HG03135 (cell line): ENCODE results near the gene ZNF629.

Source experiments
- ATAC-seq: cut with Tn5 transposase; IDR thresholded peaks from one replicate; pipeline ENCODE4 v1.9.1; 2021; ENCODE audit warnings: mild to moderate bottlenecking, moderate library complexity; ENCODE audit not compliant: unreplicated experiment

The ZNF629 gene

DNA sequence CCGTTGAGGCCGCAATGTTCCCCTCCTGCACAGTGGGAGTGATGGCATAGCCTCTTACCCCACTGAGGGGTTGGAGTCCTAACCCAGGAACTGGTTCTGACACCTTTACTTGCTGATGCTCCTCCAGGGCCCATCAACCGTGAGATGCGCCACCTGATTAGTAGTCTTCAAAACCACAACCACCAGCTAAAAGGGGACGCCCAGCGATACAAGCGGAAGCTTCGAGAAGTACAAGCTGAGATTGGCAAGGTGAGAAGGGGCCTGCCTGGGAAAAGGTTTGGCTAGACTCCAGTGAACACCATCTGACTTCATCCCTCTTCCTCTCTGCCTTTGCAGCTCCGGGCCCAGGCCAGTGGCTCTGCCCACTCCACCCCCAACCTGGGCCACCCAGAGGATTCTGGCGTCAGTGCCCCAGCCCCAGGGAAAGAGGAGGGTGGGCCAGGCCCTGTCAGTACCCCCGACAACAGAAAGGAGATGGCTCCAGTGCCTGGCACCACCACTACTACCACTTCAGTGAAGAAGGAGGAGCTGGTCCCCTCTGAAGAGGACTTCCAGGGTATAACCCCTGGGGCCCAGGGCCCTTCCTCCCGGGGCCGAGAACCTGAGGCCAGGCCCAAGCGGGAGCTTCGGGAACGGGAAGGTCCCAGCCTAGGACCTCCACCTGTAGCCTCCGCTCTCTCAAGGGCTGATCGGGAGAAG lies 19.1 kb downstream of the ZNF629 start:
- no peak for ATAC-seq

DNA sequence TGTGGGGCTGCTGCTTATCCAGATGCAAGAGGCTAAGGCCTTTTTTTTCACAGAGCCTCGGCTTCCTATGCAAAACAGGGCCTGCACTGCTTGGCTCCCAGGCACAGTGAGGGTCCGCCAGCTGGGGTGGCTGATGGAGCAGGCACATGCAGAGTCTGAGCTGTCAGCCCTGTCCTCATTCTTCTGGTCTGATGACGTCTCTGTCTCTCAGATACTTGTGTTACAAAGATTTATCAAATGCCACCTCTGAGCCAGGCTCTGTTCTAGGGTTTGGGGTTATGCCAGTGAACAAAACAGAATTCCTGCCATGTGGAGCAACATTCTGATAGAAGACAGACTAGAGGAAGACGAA lies 20.1 kb downstream of the ZNF629 start:
- ATAC-seq: no peak

DNA sequence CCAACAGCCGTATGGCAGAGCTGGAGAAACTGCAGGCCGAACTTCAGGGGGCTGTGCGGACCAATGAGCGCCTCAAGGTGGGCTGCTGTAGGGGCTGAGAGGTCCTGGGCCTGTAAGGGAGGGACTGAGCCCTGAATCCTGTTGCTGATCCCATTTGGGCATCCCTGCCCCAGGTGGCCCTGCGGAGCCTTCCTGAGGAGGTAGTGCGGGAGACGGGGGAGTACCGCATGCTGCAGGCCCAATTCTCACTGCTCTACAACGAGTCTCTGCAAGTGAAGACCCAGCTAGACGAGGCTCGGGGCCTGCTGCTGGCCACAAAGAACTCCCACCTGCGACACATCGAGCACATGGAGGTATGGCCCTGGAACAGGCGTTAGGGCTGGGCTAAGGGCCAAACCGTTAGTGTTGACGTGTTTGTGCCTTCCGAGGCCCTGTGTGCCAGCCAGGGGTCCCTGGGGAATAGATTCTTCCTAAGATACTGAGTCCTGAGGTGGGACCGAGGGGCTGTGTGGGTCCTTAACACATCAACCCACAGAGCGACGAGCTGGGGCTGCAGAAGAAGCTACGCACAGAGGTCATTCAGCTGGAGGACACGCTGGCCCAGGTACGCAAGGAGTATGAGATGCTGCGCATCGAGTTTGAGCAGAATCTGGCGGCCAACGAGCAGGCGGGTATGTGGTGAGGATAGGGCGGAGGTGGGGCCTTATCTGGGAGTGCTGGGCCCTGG lies 20.6 kb downstream of the ZNF629 start:
- ATAC-seq: no peak

DNA sequence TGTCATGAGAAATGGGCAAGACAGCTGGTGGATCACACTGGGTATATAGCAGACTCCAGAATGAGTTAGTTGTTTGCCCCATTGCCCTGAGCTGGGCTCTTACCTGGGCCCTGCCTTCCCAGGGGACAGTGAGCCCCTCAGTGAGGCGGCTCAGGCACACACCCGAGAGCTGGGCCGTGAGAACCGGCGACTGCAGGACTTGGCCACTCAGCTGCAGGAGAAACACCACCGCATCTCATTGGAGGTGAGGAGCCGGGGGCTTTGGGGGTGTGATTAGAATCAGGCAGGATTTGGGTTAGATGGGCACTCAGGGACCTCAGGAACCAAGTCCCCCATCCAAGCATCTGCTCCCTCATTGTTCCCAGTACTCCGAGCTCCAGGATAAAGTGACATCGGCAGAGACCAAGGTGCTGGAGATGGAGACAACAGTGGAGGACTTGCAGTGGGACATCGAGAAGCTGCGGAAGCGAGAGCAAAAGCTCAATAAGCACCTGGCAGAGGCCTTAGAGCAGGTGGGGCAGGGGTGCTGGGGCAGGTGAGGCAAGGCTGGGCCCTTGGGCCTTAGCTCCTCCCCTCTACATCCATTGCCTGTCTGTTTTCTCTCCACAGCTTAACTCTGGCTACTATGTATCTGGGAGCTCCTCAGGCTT lies 22.1 kb downstream of the ZNF629 start:
- no peak for ATAC-seq

DNA sequence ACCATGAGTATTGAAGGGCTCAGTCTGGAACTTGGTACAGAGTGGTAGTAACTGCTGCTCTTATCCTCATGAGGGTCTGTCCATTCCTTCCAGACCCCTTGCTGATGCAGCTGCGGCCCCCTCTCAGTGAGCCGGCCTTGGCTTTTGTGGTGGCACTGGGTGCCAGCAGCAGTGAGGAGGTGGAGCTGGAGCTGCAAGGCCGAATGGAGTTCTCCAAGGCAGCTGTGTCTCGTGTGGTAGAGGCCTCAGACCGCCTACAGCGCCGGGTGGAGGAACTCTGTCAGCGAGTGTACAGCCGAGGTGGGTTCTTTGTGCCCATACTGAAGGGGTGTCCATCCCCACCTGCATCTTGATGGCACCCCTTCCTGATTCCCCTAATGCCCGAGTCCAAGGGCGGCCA lies 22.9 kb downstream of the ZNF629 start:
- ATAC-seq: no peak

DNA sequence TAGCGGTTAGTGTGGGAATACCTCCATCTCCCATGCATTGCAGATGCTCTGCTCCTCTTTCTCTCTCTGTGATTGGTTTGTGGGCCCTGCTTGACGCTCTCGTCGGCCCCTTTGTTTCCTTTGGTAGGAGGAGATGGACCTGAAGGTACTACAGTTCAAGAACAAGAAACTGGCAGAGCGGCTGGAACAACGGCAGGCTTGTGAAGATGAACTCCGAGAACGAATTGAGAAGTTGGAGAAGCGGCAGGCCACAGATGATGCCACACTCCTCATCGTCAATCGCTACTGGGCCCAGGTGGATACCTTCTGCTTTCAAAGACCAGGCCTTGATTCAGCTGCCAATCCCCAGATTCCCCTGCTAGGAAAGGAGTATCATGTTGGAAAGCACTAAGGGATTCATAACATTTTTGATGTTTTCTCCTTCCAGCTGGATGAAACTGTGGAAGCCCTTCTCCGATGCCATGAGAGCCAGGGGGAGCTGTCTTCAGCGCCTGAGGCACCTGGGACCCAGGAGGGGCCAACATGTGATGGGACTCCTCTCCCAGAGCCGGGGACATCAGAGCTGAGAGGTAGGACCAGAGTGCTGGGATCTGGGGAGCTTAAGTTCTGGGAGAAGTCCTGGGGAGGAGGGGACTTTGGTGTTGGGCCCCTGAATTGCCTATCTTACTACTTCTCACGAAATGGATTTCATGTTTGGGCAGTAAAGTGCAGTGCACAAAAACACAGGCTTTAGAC lies 23.8 kb downstream of the ZNF629 start:
- ATAC-seq: no peak

DNA sequence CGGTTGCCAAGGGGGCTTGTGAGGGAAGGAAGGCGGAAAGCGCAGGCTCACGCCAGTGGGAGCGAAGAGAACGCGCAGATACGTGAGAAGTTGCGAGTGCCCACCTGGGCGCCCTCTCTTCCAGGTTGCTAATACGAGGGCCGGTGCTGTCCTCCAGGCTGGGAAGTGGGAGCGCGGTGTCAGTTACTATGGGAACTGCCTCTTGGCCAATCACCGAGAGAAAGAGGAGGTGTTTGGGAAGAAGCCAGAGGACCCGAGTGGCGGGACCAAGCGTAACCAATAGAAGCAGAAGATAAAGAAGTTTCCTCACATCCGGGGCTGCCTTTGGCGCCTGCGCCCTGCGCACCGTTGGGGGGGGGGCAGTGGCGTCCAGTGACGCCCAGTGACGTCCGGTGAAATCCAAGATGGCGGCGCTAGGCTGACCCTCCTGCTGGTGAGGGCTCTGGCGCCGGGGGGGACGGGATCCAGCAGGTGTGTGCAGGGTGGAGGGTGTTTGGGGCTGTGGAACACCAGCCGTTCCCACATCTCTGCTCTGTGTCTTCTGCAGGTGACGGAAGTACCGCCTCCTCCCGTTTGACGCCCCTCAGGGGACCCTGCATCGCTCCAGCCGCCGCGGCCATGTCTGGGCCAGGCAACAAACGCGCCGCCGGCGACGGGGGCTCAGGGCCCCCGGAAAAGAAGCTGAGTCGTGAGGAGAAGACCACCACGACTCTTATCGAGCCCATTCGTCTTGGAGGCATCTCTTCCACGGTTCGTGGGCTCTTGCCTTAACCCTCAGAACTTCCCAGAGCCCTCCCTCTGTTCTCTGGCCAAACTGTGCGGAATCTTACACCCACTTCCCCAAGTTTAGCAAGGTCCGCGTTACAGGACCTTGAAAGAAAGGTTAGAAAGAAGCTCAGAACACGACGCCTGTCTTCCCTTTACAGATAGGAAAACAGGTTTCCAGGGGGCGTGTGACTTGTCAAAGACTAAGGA lies 24.8 kb downstream of the ZNF629 start, which contains the start of the genes CFAP119 and RNF40:
Gene CFAP119, minus strand, starts transcription at position 135 of the 975 bp plus-strand sequence. CDS start 314 bp downstream, outside the sequence.
Gene RNF40, plus strand, starts transcription at position 395 of the 975 bp plus-strand sequence. Its CDS starts 224 bp downstream, at position 619.
- peak; percentile 82 for ATAC-seq

DNA sequence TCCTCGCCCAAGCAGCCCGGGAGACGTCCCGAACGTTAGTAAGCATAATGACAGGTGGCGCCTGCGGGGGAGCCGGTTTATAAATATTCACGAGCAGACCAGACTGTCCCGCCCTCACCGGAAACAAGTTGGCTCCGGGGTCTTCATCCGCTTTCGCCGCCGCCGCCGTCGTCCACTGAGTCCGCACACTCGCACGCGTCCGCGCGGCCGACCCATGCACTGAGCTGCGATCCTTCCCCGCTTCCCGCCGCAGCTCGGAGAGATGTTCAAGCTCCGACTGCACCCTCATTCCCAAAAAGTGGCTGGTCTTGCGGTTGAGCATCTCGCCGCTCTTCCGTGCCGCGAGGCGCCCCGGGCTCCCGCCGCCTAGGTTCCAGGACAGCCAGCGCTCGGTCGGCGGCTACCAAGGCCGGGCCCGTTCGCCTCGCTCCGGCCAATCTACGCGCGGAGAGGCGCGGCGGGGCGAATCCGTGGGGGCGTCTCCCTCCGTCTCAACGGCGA lies 25.5 kb downstream of the ZNF629 start:
- peak; percentile 24 for ATAC-seq

DNA sequence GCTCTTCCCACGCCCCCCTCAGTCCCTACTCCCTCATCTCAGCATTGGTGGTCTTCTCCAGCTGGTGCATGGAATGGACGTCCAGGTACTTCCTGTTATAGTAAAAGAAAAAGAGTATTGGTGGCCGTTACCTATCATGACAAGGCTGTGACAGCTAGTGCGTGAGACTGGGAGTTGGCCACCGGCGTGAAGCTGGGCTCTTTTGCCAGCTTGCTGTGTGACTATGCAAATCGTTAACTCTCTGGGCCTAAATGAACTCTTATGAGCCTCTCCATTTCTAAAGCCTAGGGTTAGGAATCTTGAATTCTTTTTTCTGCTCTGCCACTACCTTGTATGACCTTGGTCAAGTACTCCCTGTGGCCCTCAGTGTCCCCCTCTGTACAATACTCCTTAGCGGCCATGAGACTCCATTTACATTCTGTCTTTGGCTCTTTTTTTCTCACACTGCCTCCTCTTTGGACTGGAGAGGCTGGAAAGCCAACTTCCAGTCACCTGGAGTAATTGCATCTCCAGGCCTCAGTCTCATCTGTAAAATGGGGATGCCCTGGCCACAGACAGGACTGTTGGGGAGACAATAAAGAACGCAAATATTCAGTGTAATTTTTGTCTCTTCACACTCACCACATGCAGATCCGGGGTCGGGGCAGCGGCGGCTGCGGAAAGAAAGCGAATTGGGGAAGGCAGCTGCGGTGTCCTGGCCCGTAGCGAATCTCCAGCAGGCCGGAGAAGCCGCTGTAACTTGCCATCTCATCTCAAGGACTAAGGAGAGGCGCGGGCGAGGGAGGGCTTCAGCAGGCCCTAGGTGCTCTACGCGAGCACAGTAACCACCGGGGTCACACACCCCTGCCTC lies 26.2 kb downstream of the ZNF629 start:
- ATAC-seq: peak; percentile 11

DNA sequence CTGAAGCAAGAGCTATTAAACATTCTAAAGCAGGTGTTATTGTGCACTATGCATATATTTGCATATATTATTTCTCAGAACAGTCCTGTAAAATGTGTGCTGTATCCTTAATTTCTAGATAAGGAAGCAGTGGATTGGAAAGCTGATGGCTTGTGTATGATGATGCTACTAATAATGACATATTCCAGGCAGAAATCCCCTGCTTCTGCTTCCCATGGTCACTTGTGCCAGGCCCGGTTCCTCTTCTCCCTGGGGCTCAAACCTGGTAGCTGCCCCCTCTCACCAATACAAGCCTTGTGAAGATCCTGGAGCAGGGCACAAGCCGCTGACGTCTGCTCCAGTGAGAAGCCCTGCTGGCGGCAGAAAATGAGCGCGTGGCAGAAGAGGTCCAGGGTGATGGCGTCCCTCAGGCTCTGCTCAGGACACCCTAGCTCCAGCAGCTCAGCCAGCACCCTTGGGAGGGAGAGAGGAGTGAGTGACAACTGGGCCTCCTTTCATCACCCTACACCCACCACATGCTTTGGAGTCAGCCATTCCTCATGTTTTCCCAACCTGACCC lies 26.9 kb downstream of the ZNF629 start:
- ATAC-seq: no peak

DNA sequence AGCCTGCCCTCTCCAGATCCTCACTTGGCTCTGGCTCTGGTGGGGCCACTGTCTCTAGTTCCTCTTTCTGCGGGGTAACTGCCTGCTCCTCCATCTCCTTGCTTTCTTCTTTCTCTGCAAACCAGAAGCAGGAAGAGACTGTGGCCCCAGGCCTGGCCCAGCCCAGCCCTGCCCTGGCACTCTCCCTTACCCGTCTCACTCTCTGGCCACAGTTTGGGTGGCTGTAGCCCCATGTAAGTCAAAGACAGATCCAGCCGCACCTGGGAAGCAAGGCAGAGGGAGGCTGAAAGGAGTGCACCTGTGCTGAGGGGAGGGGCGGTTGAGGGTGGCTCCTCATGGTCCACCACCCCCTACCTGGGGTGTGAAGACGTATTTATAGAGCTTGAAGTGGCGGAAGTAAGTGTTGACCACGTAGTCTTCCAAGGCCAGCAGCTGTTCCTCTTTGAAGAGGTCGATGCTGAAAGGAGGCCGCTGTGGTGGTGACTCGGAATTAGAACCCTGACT lies 28.0 kb downstream of the ZNF629 start:
- no peak for ATAC-seq

DNA sequence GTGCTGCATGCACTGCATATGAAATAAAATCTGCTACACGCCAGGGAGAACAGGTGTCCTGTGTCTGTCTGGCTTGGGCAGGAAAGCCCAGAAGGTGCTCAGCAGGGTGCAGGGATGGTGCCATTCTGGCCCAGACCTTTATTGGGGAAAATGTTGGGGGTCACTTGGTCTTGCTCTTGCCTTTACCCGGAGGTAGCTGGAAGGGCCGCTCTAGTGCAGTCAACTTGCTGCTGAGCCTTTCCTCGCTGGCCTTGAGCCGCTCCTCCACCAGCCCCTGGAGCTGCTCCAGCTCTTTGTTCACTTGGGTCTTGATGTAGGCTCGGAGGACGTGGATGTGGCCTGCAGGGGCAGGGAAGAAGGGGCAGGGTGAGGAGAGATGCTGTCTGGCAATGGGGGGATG lies 29.7 kb downstream of the ZNF629 start:
- no peak for ATAC-seq

DNA sequence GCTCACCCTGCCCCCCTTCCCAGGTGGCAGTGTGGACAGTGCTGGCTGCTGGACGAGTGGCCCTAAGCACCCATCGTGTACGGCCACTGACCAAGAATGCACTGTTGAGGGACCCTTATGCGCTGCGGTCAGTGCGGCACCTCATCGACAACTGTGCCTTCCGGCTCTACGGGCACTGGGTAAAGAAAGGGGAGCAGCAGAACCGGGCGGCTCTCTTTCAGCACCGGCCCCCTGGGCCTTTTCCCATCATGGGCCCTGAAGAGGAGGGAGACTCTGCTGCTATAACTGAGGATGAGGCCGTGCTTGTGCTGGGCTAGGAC lies 30.3 kb downstream of the ZNF629 start:
- no peak for ATAC-seq

DNA sequence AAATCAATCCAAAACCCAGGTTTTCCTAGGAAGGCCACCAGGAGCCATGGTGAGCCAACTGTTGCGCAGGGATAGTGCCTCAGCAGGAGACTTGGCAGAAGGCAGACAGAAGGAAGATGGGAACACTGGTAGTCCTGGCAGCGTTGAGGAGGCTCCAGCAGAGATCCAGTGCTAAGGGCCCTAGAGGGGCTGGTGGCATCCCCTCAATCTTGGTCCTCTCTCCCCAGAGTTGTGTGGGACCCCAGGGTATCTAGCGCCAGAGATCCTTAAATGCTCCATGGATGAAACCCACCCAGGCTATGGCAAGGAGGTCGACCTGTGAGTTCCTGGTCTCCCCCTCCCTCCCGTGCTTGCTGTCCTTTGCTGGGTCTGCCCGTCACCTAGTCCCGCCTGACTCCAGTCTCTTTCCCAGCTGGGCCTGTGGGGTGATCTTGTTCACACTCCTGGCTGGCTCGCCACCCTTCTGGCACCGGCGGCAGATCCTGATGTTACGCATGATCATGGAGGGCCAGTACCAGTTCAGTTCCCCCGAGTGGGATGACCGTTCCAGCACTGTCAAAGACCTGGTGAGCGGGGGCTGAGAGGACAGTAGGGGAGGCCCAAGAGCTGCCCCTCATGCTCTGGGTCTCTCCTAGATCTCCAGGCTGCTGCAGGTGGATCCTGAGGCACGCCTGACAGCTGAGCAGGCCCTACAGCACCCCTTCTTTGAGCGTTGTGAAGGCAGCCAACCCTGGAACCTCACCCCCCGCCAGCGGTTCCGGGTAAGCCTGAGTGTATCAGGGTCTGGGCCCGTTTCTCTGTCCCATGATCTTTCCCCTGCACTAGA lies 30.8 kb downstream of the ZNF629 start:
- no peak for ATAC-seq

DNA sequence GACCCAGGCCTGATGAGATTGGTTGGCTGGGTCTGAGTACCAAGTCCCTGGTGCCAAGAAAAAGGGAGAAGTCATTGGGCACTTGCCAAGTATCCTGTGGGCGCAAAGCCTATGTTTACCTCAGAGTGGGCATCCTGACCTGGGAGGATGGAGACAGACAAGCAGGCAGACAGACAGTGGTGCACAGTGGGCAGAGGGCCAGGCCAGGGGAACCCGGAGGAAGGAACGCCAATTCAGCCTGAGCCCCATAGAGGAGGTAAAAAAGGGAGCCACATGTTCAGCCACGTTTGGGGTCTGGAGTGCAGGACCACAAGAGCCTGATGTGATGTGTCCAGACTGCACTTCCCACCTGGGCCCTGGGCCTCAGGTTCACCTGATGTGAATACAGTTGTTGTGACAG lies 33.4 kb downstream of the ZNF629 start:
- no peak for ATAC-seq

DNA sequence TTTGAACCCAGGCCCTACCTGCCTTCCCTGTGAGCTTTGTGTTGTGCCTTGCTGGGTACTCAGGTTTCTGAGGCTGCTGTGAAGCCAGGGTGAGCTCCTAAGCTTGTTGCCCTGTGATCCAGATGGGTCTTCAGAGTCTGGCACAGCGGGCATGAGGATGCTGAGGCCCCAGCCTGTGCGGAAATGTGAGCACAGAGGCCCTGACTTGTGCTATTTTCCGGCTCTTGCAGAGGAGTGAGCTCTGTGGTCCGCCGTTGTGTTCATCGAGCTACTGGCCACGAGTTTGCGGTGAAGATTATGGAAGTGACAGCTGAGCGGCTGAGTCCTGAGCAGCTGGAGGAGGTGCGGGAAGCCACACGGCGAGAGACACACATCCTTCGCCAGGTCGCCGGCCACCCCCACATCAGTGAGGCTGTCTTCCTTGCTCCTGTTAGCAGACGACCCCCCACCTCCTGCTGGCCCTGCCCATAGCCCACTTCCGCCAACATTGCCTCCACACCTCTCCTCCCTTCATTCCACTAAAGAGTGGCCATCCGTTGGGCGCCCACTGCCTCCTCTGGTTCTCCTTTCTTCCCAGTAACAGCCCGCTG lies 36.0 kb downstream of the ZNF629 start:
- ATAC-seq: no peak

DNA sequence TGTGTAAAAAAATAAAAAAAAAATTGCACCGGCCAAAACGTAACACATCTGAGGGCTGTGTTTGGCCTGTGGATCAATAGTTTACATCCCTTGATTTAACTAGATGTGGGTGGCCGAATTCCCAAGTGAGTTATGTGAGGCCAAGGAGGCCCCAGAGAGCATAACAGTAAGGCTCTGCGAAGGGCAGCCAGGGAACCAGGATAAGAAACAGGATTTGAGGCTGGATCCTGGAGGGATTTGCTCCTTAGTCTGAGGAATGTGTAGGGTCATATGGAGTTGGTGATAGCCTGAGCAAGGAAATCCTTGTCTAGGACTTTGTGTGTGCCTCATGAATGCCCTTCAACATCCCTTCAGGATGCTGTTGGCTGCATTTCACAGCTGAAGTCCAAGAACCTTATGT lies 36.8 kb downstream of the ZNF629 start:
- no peak for ATAC-seq
